H9 (cell line): Measurements from ENCODE around the gene KRTAP10-4. TPM values are rescaled to one million over a fixed set of nuclear protein-coding genes. Genes with fewer than 3 reads are reported as not detected.
"Not testable (repeated sequence)": the region's sequence is repeated elsewhere in the genome, so short reads cannot be mapped to it uniquely, and the experiment has no call there.

Experiments used
- DNase-seq: peaks from one replicate; pipeline ENCODE4 v3.0.0-alpha.2; 2017
- H2AFZ ChIP-seq: one replicate; pipeline ENCODE4 v1.6.1; 2013; ENCODE audit warnings: mild to moderate bottlenecking, low read length, control low read depth, moderate library complexity
- H2AK5ac ChIP-seq: 2 replicates; pipeline ENCODE4 v1.6.1; 2013; ENCODE audit warnings: low read length, control low read depth, mixed read lengths; ENCODE audit not compliant: insufficient read length
- H2BK120ac ChIP-seq: one replicate; pipeline ENCODE4 v1.6.1; 2013; ENCODE audit warnings: low read depth, mild to moderate bottlenecking, low read length, control low read depth, inconsistent platforms; ENCODE audit not compliant: poor library complexity, severe bottlenecking
- H2BK12ac ChIP-seq: 2 replicates; pipeline ENCODE4 v1.6.1; 2013; ENCODE audit warnings: low read length, control low read depth, mixed read lengths, low read depth; ENCODE audit not compliant: insufficient read length
- H2BK15ac ChIP-seq: 2 replicates; pipeline ENCODE4 v1.6.1; 2013; ENCODE audit warnings: low read depth, low read length, control low read depth
- H2BK20ac ChIP-seq: one replicate; pipeline ENCODE4 v1.6.1; 2013; ENCODE audit warnings: low read depth, mild to moderate bottlenecking, low read length, control low read depth, inconsistent platforms; ENCODE audit not compliant: poor library complexity, severe bottlenecking
- H2BK5ac ChIP-seq: 2 replicates; pipeline ENCODE4 v1.6.1; 2013; ENCODE audit warnings: low read length, control low read depth, mixed read lengths; ENCODE audit not compliant: insufficient read length
- H3K14ac ChIP-seq: 2 replicates; pipeline ENCODE4 v1.6.1; 2013; ENCODE audit warnings: low read length, control low read depth; ENCODE audit not compliant: insufficient read depth
- H3K18ac ChIP-seq: 2 replicates; pipeline ENCODE4 v1.6.1; 2013; ENCODE audit warnings: low read depth, mild to moderate bottlenecking, mixed read lengths, low read length, control low read depth; ENCODE audit not compliant: insufficient read length
- H3K23ac ChIP-seq: 2 replicates; pipeline ENCODE4 v1.6.1; 2013; ENCODE audit warnings: low read length, control low read depth, mixed read lengths, low read depth; ENCODE audit not compliant: insufficient read length
- H3K23me2 ChIP-seq: 2 replicates; pipeline ENCODE4 v1.6.1; 2013; ENCODE audit warnings: low read depth, mild to moderate bottlenecking, mixed read lengths, low read length, control low read depth; ENCODE audit not compliant: insufficient read length, poor library complexity, severe bottlenecking
- H3K27ac ChIP-seq: 2 replicates; pipeline ENCODE4 v1.5.1; 2013; ENCODE audit warnings: low read length, control low read depth, mixed read lengths, low read depth; ENCODE audit not compliant: insufficient read length
- H3K27me3 ChIP-seq: 2 replicates; pipeline ENCODE4 v1.6.1; 2013; ENCODE audit warnings: low read length, control low read depth, inconsistent platforms; ENCODE audit not compliant: insufficient read depth
- H3K4ac ChIP-seq: 2 replicates; pipeline ENCODE4 v1.6.1; 2013; ENCODE audit warnings: low read depth, mild to moderate bottlenecking, control low read depth, inconsistent platforms, low read length, moderate library complexity
- H3K4me1 ChIP-seq: 2 replicates; pipeline ENCODE4 v1.6.1; 2013; ENCODE audit warnings: low read length, control low read depth, inconsistent platforms; ENCODE audit not compliant: insufficient read depth
- H3K4me2 ChIP-seq: 2 replicates; pipeline ENCODE4 v1.6.1; 2013; ENCODE audit warnings: low read length, control low read depth, mixed read lengths; ENCODE audit not compliant: insufficient read length, insufficient read depth
- H3K56ac ChIP-seq: 2 replicates; pipeline ENCODE4 v1.6.1; 2013; ENCODE audit warnings: low read depth, mild to moderate bottlenecking, mixed read lengths, low read length, control low read depth; ENCODE audit not compliant: insufficient read length
- H3K79me1 ChIP-seq: 2 replicates; pipeline ENCODE4 v1.6.1; 2013; ENCODE audit warnings: low read depth, mild to moderate bottlenecking, moderate library complexity, low read length, control low read depth, inconsistent platforms; ENCODE audit not compliant: insufficient read depth, poor library complexity, severe bottlenecking
- H3K79me2 ChIP-seq: 2 replicates; pipeline ENCODE4 v1.6.1; 2013; ENCODE audit warnings: low read length, control low read depth, inconsistent platforms; ENCODE audit not compliant: insufficient read depth
- H3K9ac ChIP-seq: 2 replicates; pipeline ENCODE4 v1.6.1; 2013; ENCODE audit warnings: low read length, control low read depth, mixed read lengths; ENCODE audit not compliant: insufficient read length; ENCODE audit errors: extremely low read depth
- H3K9me3 ChIP-seq: one replicate; pipeline ENCODE4 v1.6.1; 2013; ENCODE audit warnings: low read depth, low read length, inconsistent platforms; ENCODE audit not compliant: control insufficient read depth
- H3T11ph ChIP-seq: one replicate; pipeline ENCODE4 v1.6.1; 2013; ENCODE audit warnings: mild to moderate bottlenecking, low read length, control low read depth, inconsistent platforms
- H4K20me1 ChIP-seq: one replicate; pipeline ENCODE4 v1.6.1; 2013; ENCODE audit not compliant: control insufficient read depth, insufficient read length, insufficient read depth
- H4K5ac ChIP-seq: 2 replicates; pipeline ENCODE4 v1.6.1; 2013; ENCODE audit warnings: low read depth, mild to moderate bottlenecking, mixed read lengths, low read length, control low read depth; ENCODE audit not compliant: insufficient read length
- H4K8ac ChIP-seq: replicated peaks from 2 replicates; pipeline ENCODE4 v1.6.1; 2013; ENCODE audit warnings: low read length, control low read depth, mixed read lengths, low read depth; ENCODE audit not compliant: insufficient read length
- H4K91ac ChIP-seq: 2 replicates; pipeline ENCODE4 v1.6.1; 2013; ENCODE audit warnings: low read depth, mild to moderate bottlenecking, moderate library complexity, mixed read lengths, low read length, control low read depth; ENCODE audit not compliant: insufficient read length
- H3K27ac Mint-ChIP-seq, 3 experiments: 2 replicates in 2 of 3; 3 replicates in 1 of 3; pipeline ENCODE4 v1.8.0; 2020 to 2021; ENCODE audit warnings: mixed read lengths in 3 of 3, mild to moderate bottlenecking in 1 of 3, moderate library complexity in 1 of 3
- H3K27me3 Mint-ChIP-seq: 2 replicates; pipeline ENCODE4 v1.8.0; 2021; ENCODE audit warnings: low read depth, mild to moderate bottlenecking, moderate library complexity, mixed read lengths
- H3K36me3 Mint-ChIP-seq, 3 experiments: 2 replicates in 2 of 3; 3 replicates in 1 of 3; pipeline ENCODE4 v1.8.0; 2020 to 2021; ENCODE audit warnings: low read depth in 3 of 3, mixed read lengths in 3 of 3; ENCODE audit not compliant: insufficient read depth in 1 of 3
- H3K4me1 Mint-ChIP-seq, 2 experiments: 2 replicates each; pipeline ENCODE4 v1.8.0; 2020; ENCODE audit warnings: mixed read lengths in 2 of 2
- H3K4me3 Mint-ChIP-seq, 2 experiments: 2 replicates in 1 of 2; 3 replicates in 1 of 2; pipeline ENCODE4 v1.8.0; 2020 to 2021; ENCODE audit warnings: mild to moderate bottlenecking in 2 of 2, mixed read lengths in 2 of 2, moderate library complexity in 1 of 2
- H3K9me3 Mint-ChIP-seq, 2 experiments: 2 replicates in 1 of 2; 3 replicates in 1 of 2; pipeline ENCODE4 v1.8.0; 2020; ENCODE audit warnings: mild to moderate bottlenecking in 2 of 2, mixed read lengths in 2 of 2, moderate library complexity in 1 of 2
- WGBS: extraction: QIAGEN DNeasy Blood & Tissue Kit; methylation state at CpG from one replicate; pipeline ENCODE4 v1.1.7; 2013; ENCODE audit warnings: missing lambda C conversion rate, low lambda C conversion rate, mixed read lengths; ENCODE audit not compliant: insufficient read length; ENCODE audit errors: extremely low coverage; 5-methylcytosine and 5-hydroxymethylcytosine counted together
- total RNA-seq: library from RNA; stranded (reverse); gene quantifications from 2 replicates; pipeline ENCODE4 v1.2.1, GENCODE V29; 2021

The KRTAP10-4 gene
- total RNA-seq, 1 experiment from 2014 or later, result not detected

GRCh38 chr21:44591801-44592130 lies 18.2 kb downstream of the KRTAP10-4 start:
- not testable (repeated sequence) for H2AFZ ChIP-seq, H3K23me2 ChIP-seq, H2BK15ac ChIP-seq, H2BK120ac ChIP-seq, H2AK5ac ChIP-seq, H3K4me2 ChIP-seq, H4K8ac ChIP-seq, DNase-seq, H3K79me1 ChIP-seq, H4K20me1 ChIP-seq, H2BK12ac ChIP-seq, H3K56ac ChIP-seq, H3K4me3 Mint-ChIP-seq, H4K5ac ChIP-seq, H3K36me3 Mint-ChIP-seq, H3K27ac ChIP-seq, H3K9me3 ChIP-seq, H3K9me3 Mint-ChIP-seq, H3K14ac ChIP-seq, H2BK5ac ChIP-seq, H3K4ac ChIP-seq, H3K23ac ChIP-seq, H2BK20ac ChIP-seq, H3T11ph ChIP-seq, H3K27ac Mint-ChIP-seq, H4K91ac ChIP-seq, H3K27me3 ChIP-seq, H3K9ac ChIP-seq, H3K27me3 Mint-ChIP-seq, H3K79me2 ChIP-seq, H3K4me1 ChIP-seq, H3K18ac ChIP-seq
- H3K4me1 Mint-ChIP-seq, result peaks cover 27% of the 10 kb centered on the region in 2 experiments
- WGBS, result no CpG with 5 or more reads among the region's 4 CpGs
